ENCODE results near the gene CDKN2B-AS1.
A peak's percentile ranks its signal among the peaks of the same experiment; 100 is the strongest.

CDKN2B-AS1 gene

DNA sequence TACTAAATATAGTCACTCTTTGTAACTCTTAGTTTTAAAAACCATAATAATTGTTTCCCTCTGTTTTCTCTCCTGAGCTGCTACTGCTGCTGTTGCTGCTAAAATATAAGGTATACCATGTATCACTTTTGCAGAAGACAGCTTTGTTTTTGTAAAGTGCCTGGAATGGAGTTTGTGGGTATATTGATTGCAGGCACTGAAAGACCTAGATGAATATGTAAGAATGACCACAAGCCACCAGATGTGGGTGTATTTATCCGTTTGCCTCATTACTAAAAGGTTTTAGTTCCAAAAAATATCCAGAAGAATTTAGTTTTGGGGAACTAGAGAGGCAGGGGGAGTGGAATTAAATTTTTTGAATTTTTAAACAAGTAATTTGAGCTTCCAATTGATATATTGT, 165.6 kb downstream of the CDKN2B-AS1 start:
- Histone ChIP-seq H3K4me3 (ENCODE audit: low read depth, low read length) (no peak overlapping the region), H3K27ac (ENCODE audit: extremely low read depth, low read depth, low read length) (no peak overlapping the region), H3K4me1 (ENCODE audit: control insufficient read depth, insufficient read depth, low read length) (peaks cover 10% of the 10 kb centered on the region), H3K36me3 (ENCODE audit: control insufficient read depth in 2 of 2, insufficient read depth in 1 of 2, low read length in 2 of 2) (no peaks in the 10 kb centered on the region), H3K9me3 (ENCODE audit: control insufficient read depth, insufficient read depth, low read depth, low read length) (no peaks in the 10 kb centered on the region)
- POLR2A ChIA-PET, result no interaction called here
- CTCF ChIA-PET, result interaction anchor here (1.0 to 2.5 kb wide), 3 partner anchors 16 to 152 kb away, joined by 4 to 10 read pairs (median 6); partner anchors contain the start of gene CDKN2B
- TF ChIP-seq ZNF335 (tag by site-specific recombination; conservative IDR thresholded peaks at IDR 0.05) (no peak; the same call in 1 of the 2 replicates), ZNF221 (tag by site-specific recombination; IDR thresholded peaks at IDR 0.05; ENCODE audit: borderline replicate concordance) (no peak), ZBTB17 (tag by site-specific recombination; IDR thresholded peaks at IDR 0.05) (no peak), KLF16 (tag by site-specific recombination; IDR thresholded peaks at IDR 0.05) (no peak), ZNF146 (tag by site-specific recombination; IDR thresholded peaks at IDR 0.05) (no peak), ZIC2 (tag by site-specific recombination; IDR thresholded peaks at IDR 0.05) (no peak), ZNF266 (tag by site-specific recombination; IDR thresholded peaks at IDR 0.05; ENCODE audit: low read depth) (no peak), ZNF132 (tag by site-specific recombination; IDR thresholded peaks at IDR 0.05; ENCODE audit: borderline replicate concordance) (no peak), ZBTB48 (tag by site-specific recombination; IDR thresholded peaks at IDR 0.05) (no peak), MYNN (tag by site-specific recombination; IDR thresholded peaks at IDR 0.05; ENCODE audit: borderline replicate concordance) (no peak), ZNF239 (tag by site-specific recombination; IDR thresholded peaks at IDR 0.05) (no peak), ZNF214 (tag by site-specific recombination; IDR thresholded peaks at IDR 0.05; ENCODE audit: borderline replicate concordance) (no peak), ZNF184 (tag by site-specific recombination; IDR thresholded peaks at IDR 0.05) (no peak), ZEB2 (tag by site-specific recombination; IDR thresholded peaks at IDR 0.05) (no peak), ZNF670 (tag by site-specific recombination; IDR thresholded peaks at IDR 0.05; ENCODE audit: low read depth) (no peak), ZNF555 (tag by site-specific recombination; conservative IDR thresholded peaks at IDR 0.05) (no peak), ZSCAN30 (tag by site-specific recombination; IDR thresholded peaks at IDR 0.05) (no peak), ZNF549 (tag by site-specific recombination; IDR thresholded peaks at IDR 0.05) (no peak)
- TF ChIP-seq, protein P1, sequence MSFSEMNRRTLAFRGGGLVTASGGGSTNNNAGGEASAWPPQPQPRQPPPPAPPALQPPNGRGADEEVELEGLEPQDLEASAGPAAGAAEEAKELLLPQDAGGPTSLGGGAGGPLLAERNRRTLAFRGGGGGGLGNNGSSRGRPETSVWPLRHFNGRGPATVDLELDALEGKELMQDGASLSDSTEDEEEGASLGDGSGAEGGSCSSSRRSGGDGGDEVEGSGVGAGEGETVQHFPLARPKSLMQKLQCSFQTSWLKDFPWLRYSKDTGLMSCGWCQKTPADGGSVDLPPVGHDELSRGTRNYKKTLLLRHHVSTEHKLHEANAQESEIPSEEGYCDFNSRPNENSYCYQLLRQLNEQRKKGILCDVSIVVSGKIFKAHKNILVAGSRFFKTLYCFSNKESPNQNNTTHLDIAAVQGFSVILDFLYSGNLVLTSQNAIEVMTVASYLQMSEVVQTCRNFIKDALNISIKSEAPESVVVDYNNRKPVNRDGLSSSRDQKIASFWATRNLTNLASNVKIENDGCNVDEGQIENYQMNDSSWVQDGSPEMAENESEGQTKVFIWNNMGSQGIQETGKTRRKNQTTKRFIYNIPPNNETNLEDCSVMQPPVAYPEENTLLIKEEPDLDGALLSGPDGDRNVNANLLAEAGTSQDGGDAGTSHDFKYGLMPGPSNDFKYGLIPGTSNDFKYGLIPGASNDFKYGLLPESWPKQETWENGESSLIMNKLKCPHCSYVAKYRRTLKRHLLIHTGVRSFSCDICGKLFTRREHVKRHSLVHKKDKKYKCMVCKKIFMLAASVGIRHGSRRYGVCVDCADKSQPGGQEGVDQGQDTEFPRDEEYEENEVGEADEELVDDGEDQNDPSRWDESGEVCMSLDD (tag by site-specific recombination; IDR thresholded peaks at IDR 0.05), result no peak
- TF ChIP-seq, protein P2, sequence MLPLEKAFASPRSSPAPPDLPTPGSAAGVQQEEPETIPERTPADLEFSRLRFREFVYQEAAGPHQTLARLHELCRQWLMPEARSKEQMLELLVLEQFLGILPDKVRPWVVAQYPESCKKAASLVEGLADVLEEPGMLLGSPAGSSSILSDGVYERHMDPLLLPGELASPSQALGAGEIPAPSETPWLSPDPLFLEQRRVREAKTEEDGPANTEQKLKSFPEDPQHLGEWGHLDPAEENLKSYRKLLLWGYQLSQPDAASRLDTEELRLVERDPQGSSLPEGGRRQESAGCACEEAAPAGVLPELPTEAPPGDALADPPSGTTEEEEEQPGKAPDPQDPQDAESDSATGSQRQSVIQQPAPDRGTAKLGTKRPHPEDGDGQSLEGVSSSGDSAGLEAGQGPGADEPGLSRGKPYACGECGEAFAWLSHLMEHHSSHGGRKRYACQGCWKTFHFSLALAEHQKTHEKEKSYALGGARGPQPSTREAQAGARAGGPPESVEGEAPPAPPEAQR (tag by site-specific recombination; IDR thresholded peaks at IDR 0.05), result no peak

DNA sequence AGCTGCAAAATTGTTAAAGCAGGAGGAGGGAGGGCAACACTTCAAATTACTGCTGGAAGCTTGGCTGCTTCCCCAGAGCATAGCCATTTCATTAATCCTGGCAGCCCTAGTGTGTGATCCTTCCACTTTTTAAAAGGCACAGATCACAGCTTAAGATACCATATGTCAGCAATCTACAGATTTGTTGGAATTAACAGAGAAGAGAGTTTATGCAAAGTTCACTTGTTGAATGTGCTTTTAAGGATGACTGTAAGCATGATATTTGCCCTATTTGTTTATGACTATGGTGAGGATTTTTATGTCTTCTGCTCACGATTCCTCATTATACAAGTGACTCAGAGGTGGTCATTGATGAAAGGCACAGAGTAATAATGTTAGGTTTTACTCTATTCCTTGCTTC, 170.6 kb downstream of the CDKN2B-AS1 start:
- ChIA-PET CTCF (interaction anchor here (0.9 to 1.3 kb wide), 2 partner anchors 44 to 284 kb away, joined by 3 read pairs; no protein-coding TSS in a partner anchor), POLR2A (no interaction called here)
- Histone ChIP-seq H3K9me3 (ENCODE audit: control insufficient read depth, insufficient read depth, low read depth, low read length) (no peaks in the 10 kb centered on the region), H3K27ac (ENCODE audit: extremely low read depth, low read depth, low read length) (no peak overlapping the region), H3K4me1 (ENCODE audit: control insufficient read depth, insufficient read depth, low read length) (no peaks in the 10 kb centered on the region), H3K36me3 (ENCODE audit: control insufficient read depth in 2 of 2, insufficient read depth in 1 of 2, low read length in 2 of 2) (no peaks in the 10 kb centered on the region), H3K4me3 (ENCODE audit: low read depth, low read length) (no peak overlapping the region)
- peak; percentile 48 for TF ChIP-seq FEZF1 (tag by site-specific recombination; IDR thresholded peaks at IDR 0.05)
- TF ChIP-seq ZBTB17 (tag by site-specific recombination; IDR thresholded peaks at IDR 0.05), result peak; percentile 26; the same call in 1 of the 2 replicates
- TF ChIP-seq ZNF560 (tag by site-specific recombination; IDR thresholded peaks at IDR 0.05; ENCODE audit: borderline replicate concordance), result no peak
- TF ChIP-seq, protein P3, sequence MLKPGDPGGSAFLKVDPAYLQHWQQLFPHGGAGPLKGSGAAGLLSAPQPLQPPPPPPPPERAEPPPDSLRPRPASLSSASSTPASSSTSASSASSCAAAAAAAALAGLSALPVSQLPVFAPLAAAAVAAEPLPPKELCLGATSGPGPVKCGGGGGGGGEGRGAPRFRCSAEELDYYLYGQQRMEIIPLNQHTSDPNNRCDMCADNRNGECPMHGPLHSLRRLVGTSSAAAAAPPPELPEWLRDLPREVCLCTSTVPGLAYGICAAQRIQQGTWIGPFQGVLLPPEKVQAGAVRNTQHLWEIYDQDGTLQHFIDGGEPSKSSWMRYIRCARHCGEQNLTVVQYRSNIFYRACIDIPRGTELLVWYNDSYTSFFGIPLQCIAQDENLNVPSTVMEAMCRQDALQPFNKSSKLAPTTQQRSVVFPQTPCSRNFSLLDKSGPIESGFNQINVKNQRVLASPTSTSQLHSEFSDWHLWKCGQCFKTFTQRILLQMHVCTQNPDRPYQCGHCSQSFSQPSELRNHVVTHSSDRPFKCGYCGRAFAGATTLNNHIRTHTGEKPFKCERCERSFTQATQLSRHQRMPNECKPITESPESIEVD (tag by site-specific recombination; IDR thresholded peaks at IDR 0.05), result peak; percentile 79
- TF ChIP-seq SCRT1 (tag by site-specific recombination; IDR thresholded peaks at IDR 0.05; ENCODE audit: borderline replicate concordance), result 0 out of 2 replicates have a peak, but pooled peaks have one; percentile 28
- TF ChIP-seq SCRT2 (tag by site-specific recombination; IDR thresholded peaks at IDR 0.05), result peak; percentile 83
- TF ChIP-seq OSR2 (tag by site-specific recombination; IDR thresholded peaks at IDR 0.05), result 0 out of 2 replicates have a peak, but pooled peaks have one; percentile 25
- TF ChIP-seq ZNF777 (tag by site-specific recombination; IDR thresholded peaks at IDR 0.05; ENCODE audit: borderline replicate concordance), result no peak
